Stimulated activated CD8-positive, alpha-beta memory T cell treated with anti-CD3 and anti-CD28 coated beads, Interleukin-7, amount 100 ng/mL, for 48 hours (primary cell): Measurements from ENCODE around the gene SNRPN.
"Not testable (repeated sequence)": the region's sequence is repeated elsewhere in the genome, so short reads cannot be mapped to it uniquely, and the experiment has no call there.

Source experiments
- DNase-seq, 2 donors: peaks; one replicate each; pipeline ENCODE4 v3.0.0-alpha.2; 2020; ENCODE audit warnings: low read depth in 1 of 2; ENCODE audit errors: extremely low read depth in 1 of 2

Gene SNRPN

GRCh38 chr15:24954783-24955530 lies at the start of gene SNRPN, which contains the start of gene SNURF:
Gene SNRPN, plus strand, starts transcription at chr15:24954987. Its CDS starts 19,467 bp downstream, at chr15:24974454.
Gene SNURF, plus strand, starts transcription at chr15:24954987. Its CDS starts 62 bp downstream, at chr15:24955049.
- DNase-seq: peak; percentile 43 to 54

- DNase-seq: no peak
Observed at GRCh38 chr15:24916305-24917009, 38.3 kb upstream of the SNRPN start.

GRCh38 chr15:24917431-24917830 lies 37.4 kb upstream of the SNRPN start:
- no peak for DNase-seq

GRCh38 chr15:24919446-24919845 lies 35.3 kb upstream of the SNRPN start:
- no peak for DNase-seq

GRCh38 chr15:24922781-24923180 lies 32.0 kb upstream of the SNRPN start:
- not testable (repeated sequence) for DNase-seq

- DNase-seq: no peak
Observed at GRCh38 chr15:24924153-24924552, 30.6 kb upstream of the SNRPN start.

- no peak for DNase-seq
Observed at GRCh38 chr15:24924621-24925020, 30.2 kb upstream of the SNRPN start.

GRCh38 chr15:24931874-24932732 lies 22.7 kb upstream of the SNRPN start:
- not testable (repeated sequence) for DNase-seq

GRCh38 chr15:24933716-24934115 lies 21.1 kb upstream of the SNRPN start:
- no peak for DNase-seq

GRCh38 chr15:24938224-24938623 lies 16.6 kb upstream of the SNRPN start:
- not testable (repeated sequence) for DNase-seq

- DNase-seq: no peak
Observed at GRCh38 chr15:24940236-24940635, 14.6 kb upstream of the SNRPN start.

GRCh38 chr15:24943361-24943760 lies 11.4 kb upstream of the SNRPN start:
- DNase-seq: no peak

GRCh38 chr15:24944954-24945353 lies 9.8 kb upstream of the SNRPN start:
- DNase-seq: no peak

GRCh38 chr15:24945711-24946110 lies 9.1 kb upstream of the SNRPN start:
- no peak for DNase-seq

- no peak for DNase-seq
Observed at GRCh38 chr15:24948495-24948894, 6.3 kb upstream of the SNRPN start.

- no peak for DNase-seq
Observed at GRCh38 chr15:24955531-24955921, 739 bp downstream of the SNRPN start.

- peak; percentile 6 to 60 for DNase-seq
Observed at GRCh38 chr15:24956111-24956838, 1.5 kb downstream of the SNRPN start.

- no peak for DNase-seq
Observed at GRCh38 chr15:24957691-24958090, 2.9 kb downstream of the SNRPN start.

GRCh38 chr15:24961967-24962366 lies 7.2 kb downstream of the SNRPN start:
- DNase-seq: no peak

- no peak for DNase-seq
Observed at GRCh38 chr15:24962880-24963279, 8.1 kb downstream of the SNRPN start.
